GM18909 (cell line): ENCODE data around the gene SH3PXD2A.

Experiments
- ATAC-seq: cut with Tn5 transposase; IDR thresholded peaks from one replicate; pipeline ENCODE4 v1.9.1; 2021; ENCODE audit warnings: mild to moderate bottlenecking; ENCODE audit not compliant: unreplicated experiment, poor library complexity

The SH3PXD2A gene, protein sequence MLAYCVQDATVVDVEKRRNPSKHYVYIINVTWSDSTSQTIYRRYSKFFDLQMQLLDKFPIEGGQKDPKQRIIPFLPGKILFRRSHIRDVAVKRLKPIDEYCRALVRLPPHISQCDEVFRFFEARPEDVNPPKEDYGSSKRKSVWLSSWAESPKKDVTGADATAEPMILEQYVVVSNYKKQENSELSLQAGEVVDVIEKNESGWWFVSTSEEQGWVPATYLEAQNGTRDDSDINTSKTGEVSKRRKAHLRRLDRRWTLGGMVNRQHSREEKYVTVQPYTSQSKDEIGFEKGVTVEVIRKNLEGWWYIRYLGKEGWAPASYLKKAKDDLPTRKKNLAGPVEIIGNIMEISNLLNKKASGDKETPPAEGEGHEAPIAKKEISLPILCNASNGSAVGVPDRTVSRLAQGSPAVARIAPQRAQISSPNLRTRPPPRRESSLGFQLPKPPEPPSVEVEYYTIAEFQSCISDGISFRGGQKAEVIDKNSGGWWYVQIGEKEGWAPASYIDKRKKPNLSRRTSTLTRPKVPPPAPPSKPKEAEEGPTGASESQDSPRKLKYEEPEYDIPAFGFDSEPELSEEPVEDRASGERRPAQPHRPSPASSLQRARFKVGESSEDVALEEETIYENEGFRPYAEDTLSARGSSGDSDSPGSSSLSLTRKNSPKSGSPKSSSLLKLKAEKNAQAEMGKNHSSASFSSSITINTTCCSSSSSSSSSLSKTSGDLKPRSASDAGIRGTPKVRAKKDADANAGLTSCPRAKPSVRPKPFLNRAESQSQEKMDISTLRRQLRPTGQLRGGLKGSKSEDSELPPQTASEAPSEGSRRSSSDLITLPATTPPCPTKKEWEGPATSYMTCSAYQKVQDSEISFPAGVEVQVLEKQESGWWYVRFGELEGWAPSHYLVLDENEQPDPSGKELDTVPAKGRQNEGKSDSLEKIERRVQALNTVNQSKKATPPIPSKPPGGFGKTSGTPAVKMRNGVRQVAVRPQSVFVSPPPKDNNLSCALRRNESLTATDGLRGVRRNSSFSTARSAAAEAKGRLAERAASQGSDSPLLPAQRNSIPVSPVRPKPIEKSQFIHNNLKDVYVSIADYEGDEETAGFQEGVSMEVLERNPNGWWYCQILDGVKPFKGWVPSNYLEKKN

DNA sequence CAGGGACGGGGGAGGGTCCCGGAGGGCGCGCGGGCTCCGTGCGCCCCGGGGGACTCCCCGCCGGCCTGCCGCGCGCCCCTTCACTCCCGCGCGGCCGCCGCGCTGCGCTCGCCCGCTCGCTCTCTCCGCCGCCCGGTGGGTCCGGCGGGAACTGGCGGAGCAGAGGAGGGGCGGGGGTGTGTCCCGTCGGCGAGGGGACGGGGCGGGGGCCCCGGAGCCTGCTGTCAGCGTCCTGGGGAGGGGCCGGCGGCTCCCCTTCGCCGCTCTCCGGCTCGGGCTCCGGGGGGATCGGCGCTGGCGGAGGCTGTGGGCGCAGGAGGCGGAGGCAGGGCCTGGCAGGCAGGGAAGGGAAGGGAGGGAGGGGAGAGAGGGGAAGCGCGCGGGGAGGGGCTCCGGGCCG, at the start of gene SH3PXD2A:
SH3PXD2A (minus strand) TSS at position 153 of the 400 bp plus-strand sequence. CDS start 310 bp downstream, outside the sequence.
- ATAC-seq = no peak

DNA sequence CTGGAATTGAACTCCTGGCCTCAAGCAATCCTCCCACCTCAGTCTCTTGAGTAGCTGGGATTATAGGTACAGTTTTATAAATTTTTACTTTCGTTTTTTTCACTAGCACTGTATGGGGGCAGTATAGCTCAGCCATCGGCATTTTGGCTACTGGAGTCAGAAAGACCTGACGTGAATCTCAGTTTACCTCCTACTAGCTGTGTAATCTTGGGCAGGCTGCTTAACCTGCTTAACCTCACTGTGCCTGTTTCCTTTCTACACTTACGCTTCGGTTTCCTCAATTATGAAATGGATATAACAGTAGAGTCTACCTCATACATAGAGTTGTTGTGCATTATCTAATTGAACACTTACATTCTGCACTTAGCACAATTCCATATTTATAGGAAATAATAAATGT, 45.9 kb upstream of the SH3PXD2A start:
- ATAC-seq = no peak

DNA sequence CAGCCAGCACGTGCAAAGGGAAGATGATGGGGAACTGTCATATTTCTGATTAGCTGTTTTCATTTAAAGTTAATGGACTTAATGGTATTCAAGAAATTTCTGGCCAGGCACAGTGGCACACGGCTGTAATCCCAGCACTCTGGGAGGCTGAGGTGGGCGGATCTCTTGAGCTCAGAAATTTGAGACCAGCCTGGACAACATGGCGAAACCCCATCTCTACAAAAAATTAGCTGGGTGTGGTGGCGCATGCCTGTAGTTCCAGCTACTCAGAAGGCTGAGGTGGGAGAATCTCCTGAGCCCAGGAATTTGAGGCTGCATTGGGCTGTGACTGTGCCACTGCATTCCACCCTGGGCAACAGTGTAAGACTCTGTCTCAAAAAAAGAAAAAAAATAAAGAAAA, 43.9 kb upstream of the SH3PXD2A start:
- ATAC-seq = no peak

DNA sequence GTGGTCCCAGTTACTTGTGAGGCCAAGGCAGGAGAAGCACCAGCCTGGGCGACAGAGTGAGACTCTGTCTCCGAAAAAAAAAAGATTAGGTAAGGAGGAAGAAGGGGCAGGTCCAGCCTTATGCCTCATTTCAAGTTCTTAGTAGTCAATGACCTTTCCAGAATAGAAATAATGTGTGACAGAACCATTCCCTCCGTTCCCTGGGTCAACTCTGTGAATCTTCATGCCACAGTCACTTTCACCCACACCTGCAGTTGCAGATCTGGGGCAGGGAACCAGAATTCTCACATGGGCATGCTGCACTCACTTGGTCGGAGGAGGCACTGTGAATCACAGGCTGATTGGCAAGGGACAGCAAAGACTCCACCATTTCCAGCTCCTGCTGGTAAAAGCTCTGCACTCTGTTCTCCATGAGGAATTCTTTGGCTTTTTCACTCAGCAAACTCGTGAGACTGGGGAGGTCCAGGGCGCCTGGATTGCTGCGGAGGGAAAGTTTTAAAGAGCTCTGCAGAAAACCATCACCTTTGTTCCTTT, 41.9 kb upstream of the SH3PXD2A start:
- ATAC-seq = no peak

DNA sequence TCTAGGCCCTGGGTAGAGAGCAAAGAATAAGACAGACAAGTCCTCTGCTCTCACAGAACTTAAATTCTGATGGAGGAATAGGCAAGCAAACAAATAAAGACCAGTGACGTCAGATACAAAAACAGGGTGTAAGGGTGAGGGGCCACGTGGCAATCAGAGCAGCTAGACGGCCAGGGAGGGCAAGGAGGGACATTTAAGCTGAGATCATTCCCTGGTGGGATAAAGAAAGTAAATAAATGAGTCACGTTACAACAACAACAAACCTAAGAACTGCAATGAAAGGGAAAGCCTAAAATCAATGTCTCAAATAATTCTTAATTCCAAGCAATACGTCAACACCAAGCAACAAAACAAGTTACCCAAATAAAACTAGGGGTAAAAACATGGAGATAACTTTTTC, 40.8 kb upstream of the SH3PXD2A start:
- ATAC-seq = no peak

DNA sequence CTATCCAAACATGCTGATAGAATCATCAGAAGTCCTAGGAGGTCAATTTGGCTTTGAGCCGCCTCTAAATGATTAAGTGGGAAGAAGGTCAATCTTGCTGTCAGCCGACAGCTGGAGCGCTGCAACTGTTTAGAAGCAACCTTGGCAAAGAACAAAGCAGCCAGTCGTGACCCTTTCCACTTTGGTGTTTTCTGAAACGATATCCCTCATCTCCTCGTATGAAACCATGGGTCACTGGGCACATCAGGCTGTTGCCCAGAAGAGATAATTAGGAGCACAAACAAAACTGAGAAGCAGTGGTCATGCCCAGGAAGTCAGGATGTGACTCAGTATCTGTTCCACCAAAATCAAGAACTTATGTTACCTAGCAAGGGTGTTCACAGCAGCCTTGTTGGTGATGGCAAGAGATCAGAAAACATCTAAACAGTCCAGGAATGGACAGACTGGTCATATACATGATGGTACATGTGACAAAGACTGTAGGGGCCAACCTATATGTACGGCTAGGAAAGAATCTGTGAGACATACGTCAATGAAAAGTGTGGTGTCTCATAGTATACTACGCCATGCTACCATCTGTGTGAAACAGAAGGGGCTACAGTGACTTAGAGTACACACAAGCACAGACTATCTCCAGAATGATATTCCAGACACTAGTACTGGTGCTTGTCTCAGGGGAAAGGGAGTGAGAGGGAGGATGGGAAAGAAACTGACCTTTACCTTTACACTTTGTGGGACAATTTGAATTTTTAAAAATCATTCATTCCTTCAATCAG, 40.2 kb upstream of the SH3PXD2A start:
- no peak for ATAC-seq

DNA sequence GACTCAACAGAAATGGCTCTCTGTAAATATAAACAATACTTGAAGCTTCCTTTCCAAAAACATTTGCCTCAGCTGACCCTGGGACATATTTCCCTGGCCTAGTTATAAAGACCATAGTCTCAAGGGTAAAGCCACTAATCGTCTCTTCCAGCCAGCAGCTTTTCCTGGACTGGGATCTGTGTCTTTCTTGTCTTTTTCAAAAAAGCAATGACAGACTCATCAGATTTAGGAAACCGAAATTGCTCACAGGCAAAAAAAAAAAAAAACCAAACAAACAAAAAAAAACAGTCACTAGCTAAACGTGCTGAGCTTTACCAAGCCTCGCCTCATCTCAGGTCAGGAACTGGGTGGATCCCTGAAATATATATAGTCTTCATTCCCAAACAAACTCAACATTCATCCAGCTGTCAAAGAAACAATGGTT, 39.1 kb upstream of the SH3PXD2A start:
- ATAC-seq = no peak

DNA sequence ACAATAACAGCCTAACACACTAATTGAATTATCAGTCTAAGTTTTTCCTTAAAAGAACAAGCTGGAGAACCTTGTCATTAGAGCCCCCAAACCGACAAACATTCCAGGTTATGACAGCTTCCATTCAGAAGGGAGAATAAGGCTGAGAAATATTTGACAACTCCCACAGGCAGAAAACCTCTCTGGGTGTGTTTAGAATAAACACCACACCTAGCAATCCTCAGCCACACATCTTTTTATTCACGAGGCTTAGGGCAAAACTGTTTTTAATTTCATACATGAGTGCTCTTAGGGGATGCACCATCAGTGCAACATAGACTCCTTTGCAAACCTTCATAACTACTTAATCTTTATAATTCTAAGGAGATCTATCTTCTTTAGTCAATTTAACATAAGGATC, 38.4 kb upstream of the SH3PXD2A start:
- ATAC-seq = no peak

DNA sequence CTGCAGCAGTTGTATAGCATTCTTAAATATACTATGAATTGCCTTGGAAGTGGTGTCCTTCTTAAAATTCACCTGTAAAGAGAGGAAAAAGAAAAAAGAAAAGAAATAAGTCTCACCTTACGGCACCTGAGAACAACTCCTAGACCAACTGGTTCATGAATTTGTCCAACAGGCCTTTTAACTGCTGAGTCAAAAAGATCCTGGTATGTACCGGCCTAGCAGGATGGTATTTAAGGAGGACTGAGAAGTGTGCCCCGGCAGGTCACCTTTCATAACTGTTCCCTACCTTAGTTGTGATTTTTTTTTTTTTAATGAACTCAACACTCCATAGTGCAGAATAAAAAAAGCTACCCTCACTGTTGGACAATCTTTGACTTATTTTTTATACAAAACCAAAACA, 36.8 kb upstream of the SH3PXD2A start:
- no peak for ATAC-seq

DNA sequence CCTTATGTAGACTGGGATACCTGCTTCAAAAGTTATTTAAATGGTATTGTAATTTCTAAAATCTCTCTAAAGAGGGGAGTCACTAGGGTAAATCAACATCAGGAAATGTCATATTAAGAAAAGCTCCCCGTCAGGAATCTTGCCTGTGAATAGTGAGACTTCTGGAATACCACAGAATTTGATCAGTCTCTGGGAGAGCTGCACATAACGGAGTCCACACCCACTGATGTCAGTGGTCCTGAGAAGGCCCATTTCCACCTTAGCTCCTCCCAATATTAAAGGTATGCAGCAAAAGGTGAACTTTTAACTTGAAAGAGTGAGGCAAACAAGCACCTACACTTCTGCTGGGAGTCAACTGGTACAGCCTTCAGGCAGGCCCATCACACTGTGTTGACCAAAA, 35.3 kb upstream of the SH3PXD2A start:
- no peak for ATAC-seq

DNA sequence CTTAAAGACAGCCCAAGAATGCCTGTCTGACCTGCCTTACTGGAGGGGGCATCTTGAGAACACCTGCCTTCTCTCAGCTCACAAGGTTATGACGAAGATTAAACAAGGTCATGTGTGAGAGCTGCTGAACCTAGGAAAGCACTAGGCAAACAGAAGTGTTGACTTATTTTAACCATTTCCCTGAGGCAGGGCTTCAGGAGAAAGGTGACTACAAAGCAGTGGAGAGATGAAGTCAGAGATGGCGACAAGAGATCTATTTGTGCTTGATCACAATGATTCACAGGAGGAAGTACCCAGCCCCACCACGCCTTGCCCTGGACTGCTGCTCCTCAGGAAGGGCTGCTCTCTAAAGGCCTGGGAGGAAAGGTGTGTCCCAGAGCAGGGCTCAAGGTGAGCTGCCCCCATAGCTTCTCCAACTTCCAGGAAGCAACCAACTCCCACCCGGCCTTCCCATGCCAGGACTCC, 34.9 kb upstream of the SH3PXD2A start:
- ATAC-seq = no peak

DNA sequence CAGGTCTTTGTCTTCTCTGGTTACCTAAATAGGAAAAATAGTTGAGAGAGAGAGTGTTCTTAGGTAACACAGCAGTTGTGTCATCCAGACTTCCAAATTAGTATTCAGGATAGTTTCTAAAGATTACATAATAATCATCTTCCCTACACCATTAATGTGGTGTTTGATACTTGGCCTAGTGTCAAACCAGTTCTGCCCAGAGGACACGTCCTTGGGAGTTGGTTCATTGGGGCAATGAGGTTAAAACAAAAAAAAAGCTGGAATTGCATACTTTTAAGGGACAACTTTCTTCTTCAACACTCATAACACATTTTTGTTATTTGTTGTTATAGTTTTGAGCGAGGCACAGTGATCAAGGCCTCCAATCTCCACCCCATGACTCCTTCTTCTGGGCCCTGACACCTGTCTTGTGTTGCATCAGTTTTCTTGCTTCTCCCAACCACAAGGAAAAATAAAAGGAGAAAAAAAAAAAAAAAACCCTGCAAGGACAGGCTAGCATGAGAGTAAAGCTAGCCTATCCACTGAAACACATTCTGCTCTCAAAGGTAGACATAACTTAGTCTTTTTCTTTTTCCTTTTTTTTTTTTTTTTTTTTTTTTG, 33.8 kb upstream of the SH3PXD2A start:
- ATAC-seq = no peak

DNA sequence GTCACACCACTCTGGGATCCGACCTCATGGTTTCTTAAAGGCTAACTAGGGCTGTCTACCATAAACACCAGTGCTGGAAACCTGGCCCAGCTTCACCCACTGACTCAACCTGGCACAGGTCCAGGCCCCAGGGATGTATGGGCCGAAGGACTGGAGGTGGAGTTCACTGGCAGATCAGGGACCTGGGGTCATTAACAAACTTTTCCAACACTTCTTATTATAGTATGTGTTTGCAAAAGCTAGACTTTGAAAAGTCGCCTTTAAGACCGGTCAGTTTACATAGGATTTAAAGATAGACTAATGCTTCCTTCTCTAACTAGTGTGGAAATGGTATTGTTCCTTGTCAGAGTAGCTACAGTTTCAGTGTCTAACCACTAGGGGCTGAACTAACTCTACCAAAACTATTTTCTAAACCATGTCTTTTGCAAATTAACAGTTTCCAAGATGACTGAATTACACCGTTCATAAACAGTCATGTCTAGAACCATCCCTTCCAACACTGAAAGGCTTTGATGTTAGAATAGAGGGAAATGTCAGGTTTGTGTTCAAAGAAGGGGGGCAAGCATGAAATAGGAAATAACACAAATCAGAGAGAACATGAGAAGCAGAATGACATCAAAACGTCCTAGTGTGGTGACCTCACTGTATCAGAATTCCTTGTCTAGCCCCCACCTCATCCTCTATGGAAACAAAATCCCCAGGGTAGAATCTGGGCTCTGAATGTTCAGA, 32.9 kb upstream of the SH3PXD2A start:
- ATAC-seq = peak; percentile 62

DNA sequence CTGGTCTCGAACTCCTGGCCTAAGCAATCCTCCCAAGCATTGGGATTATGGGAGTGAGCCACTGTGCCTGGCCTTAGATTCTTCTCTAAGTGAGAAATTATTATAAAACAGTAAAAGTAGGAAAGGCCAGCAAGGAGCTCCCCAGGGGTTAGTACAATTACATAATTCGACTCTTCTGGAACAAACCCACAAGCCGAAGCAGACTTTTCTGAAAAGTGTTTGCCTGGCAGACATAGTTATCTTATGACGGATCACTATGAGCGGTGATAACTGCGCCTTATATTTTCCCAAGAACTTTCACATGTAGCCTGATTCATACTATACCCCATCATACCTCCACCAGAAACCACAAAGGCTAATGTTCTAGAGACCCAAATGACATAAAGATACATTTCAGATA, 30.2 kb upstream of the SH3PXD2A start:
- ATAC-seq = no peak

DNA sequence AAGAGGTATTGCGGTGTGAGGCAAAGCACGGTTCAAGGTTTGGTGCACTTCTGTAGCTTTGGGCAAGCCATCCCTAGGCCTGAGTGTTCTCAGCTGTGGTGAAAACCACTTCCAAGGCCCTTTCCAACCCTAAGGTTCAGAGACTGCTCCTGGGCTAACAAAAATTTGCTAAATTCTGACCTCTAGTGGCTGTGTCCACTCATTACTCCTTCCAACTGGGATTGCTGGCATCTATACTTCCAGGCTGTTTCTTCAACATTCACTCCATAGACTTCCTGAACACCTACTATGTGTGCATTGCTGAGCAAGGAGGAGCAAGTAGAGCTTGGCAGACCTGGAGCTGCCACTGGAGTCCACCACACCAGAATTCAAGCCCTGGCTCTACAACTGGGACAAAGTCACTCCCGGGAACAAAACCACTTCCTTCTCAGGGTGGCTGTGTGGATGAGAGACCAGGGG, 29.3 kb upstream of the SH3PXD2A start:
- ATAC-seq = no peak

DNA sequence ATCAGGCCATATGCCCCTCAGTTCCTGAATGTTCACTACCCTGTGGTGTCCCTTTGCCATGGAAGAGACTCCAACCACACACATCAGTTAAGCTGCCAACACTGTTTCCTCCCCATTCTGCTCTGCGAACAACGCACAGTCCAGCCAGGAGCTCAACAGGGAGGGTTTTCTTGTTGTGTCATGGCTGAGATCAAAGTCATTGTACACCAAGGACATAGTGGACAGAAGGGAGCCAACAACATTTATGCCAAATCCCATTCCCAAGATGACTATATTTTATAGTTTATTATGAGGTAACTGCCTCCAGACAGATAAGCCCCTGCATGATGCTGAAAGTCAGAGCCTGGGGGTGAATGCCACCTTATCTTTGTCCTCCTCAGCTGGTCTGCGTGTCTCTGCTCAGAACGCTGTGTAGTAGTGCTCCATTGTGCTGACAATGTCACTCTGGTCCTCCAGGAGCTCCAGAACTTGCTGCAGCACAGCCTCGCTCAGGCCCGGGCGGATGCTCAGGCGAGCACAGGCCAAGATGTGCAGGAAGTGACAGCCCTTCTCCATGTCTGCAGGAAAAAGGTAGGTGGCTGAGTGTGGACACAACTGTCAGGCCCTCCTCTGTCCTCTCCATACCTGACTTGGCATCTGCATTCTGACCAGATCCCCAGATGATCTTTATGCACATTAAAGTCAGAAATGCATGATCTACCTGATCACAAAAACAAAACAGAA, 27.1 kb upstream of the SH3PXD2A start:
- no peak for ATAC-seq

DNA sequence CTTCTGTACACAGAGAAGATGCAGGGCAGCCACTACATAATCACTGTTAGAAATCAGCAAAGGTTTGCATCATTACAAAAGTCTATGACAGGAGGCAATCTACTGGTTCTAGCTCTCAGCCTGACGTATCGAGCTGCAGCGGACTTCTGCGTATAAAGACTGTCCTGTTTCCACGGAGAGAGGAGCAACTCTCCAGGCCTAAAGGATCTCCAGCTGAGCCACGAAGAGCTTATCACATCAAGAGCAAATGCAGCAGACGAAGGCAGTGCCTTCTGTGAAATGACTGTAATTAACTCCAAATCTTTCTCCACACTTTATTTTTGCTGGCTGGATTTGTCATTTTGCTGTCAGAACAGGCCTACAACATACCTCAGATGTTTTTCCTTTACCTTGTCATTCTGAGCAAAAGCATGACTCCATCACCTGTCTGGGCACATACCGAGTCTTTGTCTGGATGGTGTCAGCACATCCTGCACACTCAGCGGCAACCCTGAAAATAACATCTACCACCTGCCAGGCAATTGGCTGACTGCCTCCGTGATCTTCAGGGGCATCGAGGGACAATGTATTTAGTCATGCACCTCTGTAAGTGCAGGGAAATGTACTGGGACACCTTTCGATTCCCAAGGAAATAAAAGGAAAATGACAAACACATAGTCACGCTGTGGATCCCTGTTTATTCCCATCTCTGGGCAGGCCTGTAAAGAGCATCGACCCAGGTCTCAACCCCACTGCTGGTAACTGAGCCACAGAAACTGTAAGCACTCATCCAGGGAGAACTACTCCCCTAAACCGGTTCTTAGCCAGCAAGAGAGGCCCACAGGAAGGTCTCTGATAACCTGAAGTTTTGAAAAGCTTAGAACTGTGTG, 26.3 kb upstream of the SH3PXD2A start:
- ATAC-seq = no peak
